H7 (cell line): ENCODE data around the gene MICB. TPM values are rescaled to one million over a fixed set of nuclear protein-coding genes. Genes with fewer than 3 reads are reported as not detected.

ENCODE experiments used
- DNase-seq: peaks from one replicate; pipeline ENCODE4 v3.0.0; 2012
- H3K27me3 ChIP-seq: 2 replicates; pipeline ENCODE4 v1.6.0; 2011; ENCODE audit warnings: mild to moderate bottlenecking, low read length; ENCODE audit not compliant: control insufficient read depth, insufficient read depth
- H3K36me3 ChIP-seq: replicated peaks from 2 replicates; pipeline ENCODE4 v1.5.1; 2011; ENCODE audit warnings: low read length; ENCODE audit not compliant: control insufficient read depth, insufficient read depth
- H3K4me3 ChIP-seq: 2 replicates; pipeline ENCODE4 v1.5.1; 2011; ENCODE audit warnings: low read depth, mild to moderate bottlenecking, control low read depth, low read length, moderate library complexity; ENCODE audit not compliant: insufficient read depth
- total RNA-seq: library from RNA; depleted of rRNA; stranded (reverse); fragments of >200 nt; shearing (Covaris generic); gene quantifications from 2 replicates; pipeline ENCODE4 v1.2.3, GENCODE V29; 2014

The MICB gene
- total RNA-seq, 1 experiment from 2014 or later, result 50.3 TPM

GRCh38 chr6:31534011-31534410 is 36.1 kb downstream of the MICB start:
- no peaks in the 10 kb centered on the region for H3K27me3 ChIP-seq
- peaks cover 74% of the 10 kb centered on the region for H3K36me3 ChIP-seq

DNA sequence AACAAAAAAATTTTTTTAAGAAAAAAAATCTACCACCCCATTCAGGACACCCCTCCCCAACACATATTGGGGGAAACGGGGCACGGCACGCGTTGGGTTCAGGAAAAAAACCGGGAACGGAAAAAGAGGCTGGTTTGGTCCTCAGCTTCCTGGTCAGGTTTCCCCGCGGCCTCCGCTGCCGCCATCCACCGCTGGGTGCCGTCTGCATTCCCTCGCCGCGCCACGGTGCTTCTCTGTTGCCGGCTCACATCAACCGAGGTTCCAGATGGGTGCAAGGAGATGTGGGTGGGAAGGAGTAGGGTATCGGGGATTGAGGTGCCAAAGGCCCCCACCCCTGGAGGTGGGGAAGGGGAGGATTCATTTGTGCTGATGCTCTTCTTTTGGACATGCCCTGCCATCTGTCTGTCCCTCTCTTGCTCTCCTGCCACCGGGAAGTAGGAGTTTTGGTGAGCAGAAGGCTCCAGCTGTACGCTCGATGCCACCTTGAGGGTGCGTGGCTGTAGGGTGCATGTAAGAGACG is 36.6 kb downstream of the MICB start:
- H3K4me3 ChIP-seq, result no peak overlapping the region
- DNase-seq, result no peak
- H3K36me3 ChIP-seq, result peaks cover 80% of the 10 kb centered on the region
- no peaks in the 10 kb centered on the region for H3K27me3 ChIP-seq

More at GRCh38 chr6:31534011-31534410, 36.1 kb downstream of the MICB start:
- H3K4me3 ChIP-seq, result no peak overlapping the region
- no peak for DNase-seq

GRCh38 chr6:31535538-31536324 is 37.8 kb downstream of the MICB start:
- peaks cover 82% of the 10 kb centered on the region for H3K36me3 ChIP-seq
- no peaks in the 10 kb centered on the region for H3K27me3 ChIP-seq
- DNase-seq, result no peak
- H3K4me3 ChIP-seq, result no peak overlapping the region

- DNase-seq, result no peak
- Histone ChIP-seq H3K36me3 (peaks cover 56% of the 10 kb centered on the region), H3K27me3 (no peaks in the 10 kb centered on the region), H3K4me3 (no peak overlapping the region)
Observed at GRCh38 chr6:31538805-31539400, 41.0 kb downstream of the MICB start.

- peaks cover 41% of the 10 kb centered on the region for H3K36me3 ChIP-seq
- H3K27me3 ChIP-seq, result no peaks in the 10 kb centered on the region
- H3K4me3 ChIP-seq, result peak overlapping the region; percentile 93
- DNase-seq, result no peak
Observed at GRCh38 chr6:31540640-31541039, 42.7 kb downstream of the MICB start.

DNA sequence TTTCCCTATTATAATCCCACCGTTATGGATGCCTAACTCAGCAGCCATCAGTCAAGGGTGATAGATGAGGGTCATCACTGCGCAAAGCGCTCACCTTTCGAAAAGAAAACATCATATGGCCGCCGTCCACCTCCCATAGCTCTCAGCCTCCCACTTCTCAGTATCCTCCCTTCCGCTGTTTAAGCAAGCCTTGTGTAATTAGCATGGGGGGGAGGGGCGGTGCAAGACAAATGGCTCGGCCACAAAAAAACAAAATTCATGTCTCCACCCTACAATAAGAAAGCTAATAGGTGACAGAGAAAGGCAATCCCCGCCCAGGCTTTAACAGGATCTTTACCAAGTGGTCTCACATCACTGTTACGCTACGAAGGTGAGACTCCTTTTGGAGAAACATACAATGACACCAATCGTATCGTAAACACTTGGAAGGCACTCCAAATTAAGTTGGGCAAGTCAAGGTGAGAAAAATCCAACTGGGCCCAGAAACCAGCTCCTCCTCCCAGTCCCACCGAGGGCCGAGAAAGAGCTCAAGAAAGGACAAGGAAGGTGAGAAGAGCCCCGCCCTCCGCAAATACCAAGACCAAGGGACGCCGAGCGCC is 43.2 kb downstream of the MICB start:
- peak; percentile 54 for DNase-seq
- H3K4me3 ChIP-seq, result peak overlapping the region; percentile 93

GRCh38 chr6:31541658-31542521 is 43.9 kb downstream of the MICB start, which contains the start of gene DDX39B:
TSS of gene DDX39B (minus strand) at chr6:31542003. CDS start at chr6:31540532, 1,471 bp downstream.
- peaks cover 29% of the 10 kb centered on the region for H3K36me3 ChIP-seq
- DNase-seq, result peak; percentile 89
- H3K27me3 ChIP-seq, result no peaks in the 10 kb centered on the region
- H3K4me3 ChIP-seq, result peak within 1 kb of the TSS; percentile 93

More for the DNA sequence above, 43.2 kb downstream of the MICB start:
- H3K27me3 ChIP-seq, result no peaks in the 10 kb centered on the region
- H3K36me3 ChIP-seq, result peaks cover 36% of the 10 kb centered on the region

DNA sequence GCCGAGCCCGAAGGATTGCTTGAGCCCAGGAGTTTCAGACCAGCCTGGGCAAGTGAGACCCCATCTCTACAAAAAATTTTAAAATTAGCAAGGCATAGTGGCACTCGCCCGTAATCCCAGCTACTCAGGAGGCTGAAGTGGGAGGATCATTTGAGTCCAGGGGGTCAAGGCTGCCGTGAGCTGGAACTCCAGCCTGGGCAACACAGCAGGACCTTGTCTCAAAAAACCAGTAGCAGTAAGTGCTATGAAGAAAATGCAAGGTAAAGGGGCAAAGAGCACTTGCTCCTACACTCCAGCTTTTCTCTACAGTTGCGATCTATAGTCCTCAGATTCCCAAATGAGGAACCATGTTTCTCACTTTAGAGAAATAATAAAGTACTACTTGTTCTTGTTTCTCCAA is 45.7 kb downstream of the MICB start:
- Histone ChIP-seq H3K4me3 (no peak overlapping the region), H3K27me3 (no peaks in the 10 kb centered on the region), H3K36me3 (peaks cover 19% of the 10 kb centered on the region)
- no peak for DNase-seq

- no peak for DNase-seq
- Histone ChIP-seq H3K27me3 (no peaks in the 10 kb centered on the region), H3K4me3 (no peak overlapping the region), H3K36me3 (peaks cover 11% of the 10 kb centered on the region)
Observed at GRCh38 chr6:31544676-31545075, 46.7 kb downstream of the MICB start.

GRCh38 chr6:31545291-31545690 is 47.3 kb downstream of the MICB start:
- H3K36me3 ChIP-seq, result peaks cover 5% of the 10 kb centered on the region
- no peak for DNase-seq
- no peaks in the 10 kb centered on the region for H3K27me3 ChIP-seq
- no peak overlapping the region for H3K4me3 ChIP-seq

- H3K36me3 ChIP-seq, result peaks cover 4% of the 10 kb centered on the region
- peak; percentile 86 for DNase-seq
- peak within 1 kb of the TSS; percentile 58 for H3K4me3 ChIP-seq
- H3K27me3 ChIP-seq, result no peaks in the 10 kb centered on the region
Observed at GRCh38 chr6:31546339-31546957, 48.5 kb downstream of the MICB start, which contains the start of gene ATP6V1G2. TSS of gene ATP6V1G2 (minus strand) at chr6:31546608. CDS start at chr6:31546559, 49 bp downstream.

- peaks cover 4% of the 10 kb centered on the region for H3K36me3 ChIP-seq
Observed at GRCh38 chr6:31546958-31547726, 49.2 kb downstream of the MICB start, which contains the start of gene NFKBIL1. TSS of gene NFKBIL1 (plus strand) at chr6:31547608. CDS start at chr6:31547695, 87 bp downstream.

More at GRCh38 chr6:31546958-31547726, 49.2 kb downstream of the MICB start, which contains the start of gene NFKBIL1:
- no peaks in the 10 kb centered on the region for H3K27me3 ChIP-seq
- peak; percentile 92 for DNase-seq
- peak within 1 kb of the TSS; percentile 58 for H3K4me3 ChIP-seq
